Sigmoid colon (tissue), 7 donors: ENCODE measurements around the gene SH3TC2. TPM values are rescaled to one million over a fixed set of nuclear protein-coding genes. Genes with fewer than 3 reads are reported as not detected.

Source experiments
- DNase-seq: peaks from one replicate; pipeline ENCODE4 v3.0.0-alpha.2; 2019
- H3K27ac ChIP-seq, 4 donors: fragments of 200-600 bp; sonication (generic); one replicate each; pipeline ENCODE4 v1.5.1; 2016 to 2019; ENCODE audit warnings: mild to moderate bottlenecking in 1 of 4
- H3K27me3 ChIP-seq, 3 donors: fragments of 200-600 bp; sonication (generic); one replicate each; pipeline ENCODE4 v1.5.1; 2019; ENCODE audit warnings: mild to moderate bottlenecking in 1 of 3
- H3K36me3 ChIP-seq, 4 donors: fragments of 200-600 bp; sonication (generic); one replicate each; pipeline ENCODE4 v1.5.1; 2016 to 2019
- H3K4me1 ChIP-seq, 4 donors: fragments of 200-600 bp; sonication (generic); one replicate each; pipeline ENCODE4 v1.5.1; 2017 to 2019
- H3K4me3 ChIP-seq, 4 donors: fragments of 200-600 bp; sonication (generic); one replicate each; pipeline ENCODE4 v1.5.1; 2017 to 2019; ENCODE audit warnings: mild to moderate bottlenecking in 2 of 4, moderate library complexity in 1 of 4
- H3K9me3 ChIP-seq, 4 donors: fragments of 200-600 bp in 3 of 4; sonication (generic) in 3 of 4; one replicate each; pipeline versions ENCODE4 v1.5.1 to v1.6.1; 2013 to 2019
- CTCF ChIP-seq, 4 experiments: fragments of 450-650 bp in 3 of 4; fragments of 200-600 bp in 1 of 4; IDR thresholded peaks; one replicate each; pipeline ENCODE4 v1.5.1; 2016 to 2019; ENCODE audit warnings: antibody characterized with exemption in 4 of 4, mild to moderate bottlenecking in 3 of 4, moderate library complexity in 2 of 4
- EP300 ChIP-seq, 4 donors: sonication (generic); formaldehyde crosslinking; IDR thresholded peaks; one replicate each; pipeline ENCODE4 v1.6.1; 2017; ENCODE audit warnings: antibody characterized with exemption in 4 of 4
- POLR2A ChIP-seq, 2 donors: fragments of 450-650 bp; IDR thresholded peaks; one replicate each; pipeline ENCODE4 v1.6.1; 2016; ENCODE audit warnings: antibody characterized with exemption in 2 of 2, mild to moderate bottlenecking in 2 of 2, moderate library complexity in 2 of 2
- POLR2AphosphoS5 ChIP-seq, 4 donors: sonication (generic); formaldehyde crosslinking; IDR thresholded peaks; one replicate each; pipeline ENCODE4 v1.6.1; 2017; ENCODE audit warnings: antibody characterized with exemption in 4 of 4
- WGBS, 2 donors: extraction: QIAGEN DNeasy Blood & Tissue Kit; methylation state at CpG; one replicate each; pipeline ENCODE4 v1.1.7; 2013; 5-methylcytosine and 5-hydroxymethylcytosine counted together
- intact Hi-C: fragments of 100-400 bp; cut with DNase I; formaldehyde crosslinking; loops from one replicate; pipeline ENCODE4 v1.15.1; 2023
- polyA plus RNA-seq, 3 donors: library from polyadenylated mRNA; stranded (reverse); fragments of 200-250 nt; gene quantifications; one replicate each; pipeline ENCODE4 v1.2.3, GENCODE V29; 2013
- total RNA-seq, 4 donors: library from RNA; depleted of rRNA; stranded (reverse); fragments of >200 nt; gene quantifications; one replicate each; pipeline ENCODE4 v1.1.0, GENCODE V29; 2016
- donor health status: healthy with polysubstance abuse.
- donor health status: Bipolar disorder and iron deficiency.
- donor health status: healthy.

The SH3TC2 gene
- total and polyA plus RNA-seq, 7 donors = under 0.01 to 8.3 (median 1.7) TPM; not detected in 1

GRCh38 chr5:149063896-149064478 lies 1.1 kb upstream of the SH3TC2 start:
- Histone ChIP-seq H3K27me3 (no peaks in the 10 kb centered on the region), H3K4me3 (no peak overlapping the region), H3K36me3 (no peaks in the 10 kb centered on the region), H3K4me1 (peaks cover 0 to 19% (median 12%) of the 10 kb centered on the region in 4 donors), H3K27ac (peak overlapping the region in 1 of 4 donors; percentile 45), H3K9me3 (no peaks in the 10 kb centered on the region)
- no peak for TF ChIP-seq POLR2AphosphoS5 (IDR thresholded peaks at IDR 0.05)
- TF ChIP-seq EP300 (IDR thresholded peaks at IDR 0.05) = no peak
- no peak for TF ChIP-seq CTCF (IDR thresholded peaks at IDR 0.05)
- no peak for TF ChIP-seq POLR2A (IDR thresholded peaks at IDR 0.05)
- WGBS, 2 donors = 55 to 72% methylated on average over 2 of the region's 2 CpGs
- intact Hi-C loops = no loop called here
- no peak for DNase-seq

- WGBS, 2 donors = 23 to 45% methylated on average over 3 of the region's 3 CpGs
- H3K4me1 ChIP-seq = peaks cover 0 to 19% (median 12%) of the 10 kb centered on the region in 4 donors
- no peak overlapping the region for H3K4me3 ChIP-seq
- no peaks in the 10 kb centered on the region for H3K9me3 ChIP-seq
- no peaks in the 10 kb centered on the region for H3K27me3 ChIP-seq
- peak overlapping the region; percentile 46 to 72 (median 56) for H3K27ac ChIP-seq
- intact Hi-C loops = no loop called here
- no peak for DNase-seq
- TF ChIP-seq POLR2AphosphoS5 (IDR thresholded peaks at IDR 0.05) (peak in 1 of 4 donors; percentile 20), EP300 (IDR thresholded peaks at IDR 0.05) (no peak)
- H3K36me3 ChIP-seq = no peaks in the 10 kb centered on the region
Measured at GRCh38 chr5:149062371-149063016, 368 bp downstream of the SH3TC2 start.

GRCh38 chr5:149061341-149061740 lies 1.5 kb downstream of the SH3TC2 start:
- Histone ChIP-seq H3K9me3 (no peaks in the 10 kb centered on the region), H3K27me3 (no peaks in the 10 kb centered on the region), H3K27ac (peak overlapping the region in 1 of 4 donors; percentile 72), H3K4me1 (peaks cover 0 to 19% (median 12%) of the 10 kb centered on the region in 4 donors), H3K36me3 (no peaks in the 10 kb centered on the region), H3K4me3 (no peak overlapping the region)
- intact Hi-C loops = no loop called here
- 28 to 70% methylated on average over 4 of the region's 4 CpGs for WGBS, 2 donors
- TF ChIP-seq CTCF (IDR thresholded peaks at IDR 0.05) (no peak), POLR2AphosphoS5 (IDR thresholded peaks at IDR 0.05) (no peak), EP300 (IDR thresholded peaks at IDR 0.05) (no peak), POLR2A (IDR thresholded peaks at IDR 0.05) (no peak)
- no peak for DNase-seq

GRCh38 chr5:149060325-149060724 lies 2.5 kb downstream of the SH3TC2 start:
- TF ChIP-seq CTCF (IDR thresholded peaks at IDR 0.05) (no peak), EP300 (IDR thresholded peaks at IDR 0.05) (no peak), POLR2AphosphoS5 (IDR thresholded peaks at IDR 0.05) (no peak), POLR2A (IDR thresholded peaks at IDR 0.05) (no peak)
- 0 to 8% methylated on average over 1 of the region's 1 CpG for WGBS, 2 donors
- Histone ChIP-seq H3K27ac (no peak overlapping the region), H3K36me3 (no peaks in the 10 kb centered on the region), H3K4me1 (peaks cover 0 to 19% (median 12%) of the 10 kb centered on the region in 4 donors), H3K4me3 (no peak overlapping the region), H3K9me3 (no peaks in the 10 kb centered on the region), H3K27me3 (no peaks in the 10 kb centered on the region)
- intact Hi-C loops = no loop called here
- DNase-seq = no peak

GRCh38 chr5:149056616-149057165 lies 6.2 kb downstream of the SH3TC2 start:
- Histone ChIP-seq H3K27me3 (no peaks in the 10 kb centered on the region), H3K4me1 (peaks cover 0 to 17% (median 13%) of the 10 kb centered on the region in 4 donors), H3K27ac (no peak overlapping the region), H3K4me3 (no peak overlapping the region), H3K36me3 (no peaks in the 10 kb centered on the region), H3K9me3 (no peaks in the 10 kb centered on the region)
- no peak for DNase-seq
- WGBS, 2 donors = 80 to 84% methylated on average over 3 of the region's 3 CpGs
- intact Hi-C loops = no loop called here
- TF ChIP-seq CTCF (IDR thresholded peaks at IDR 0.05) (no peak), EP300 (IDR thresholded peaks at IDR 0.05) (no peak), POLR2A (IDR thresholded peaks at IDR 0.05) (no peak)
